Measurements from ENCODE around the gene PUM1. TPM values are rescaled to one million over a fixed set of nuclear protein-coding genes. Genes with fewer than 3 reads are reported as not detected.

The PUM1 gene
- total and polyA plus RNA-seq, 2 donors (not counting 3 experiments of a cell fraction or from before 2014, with no cell fraction given), result 94.7 to 124 TPM

GRCh38 chr1:30895944-30896660, 169.4 kb downstream of the PUM1 start:
- ChIA-PET CTCF (interaction anchor here (1.0 kb wide), 1 partner anchor 15 kb away, joined by 4 read pairs; no protein-coding TSS in a partner anchor), POLR2A (no interaction called here)
- TF ChIP-seq EZH2 (IDR thresholded peaks at IDR 0.05; ENCODE audit: borderline replicate concordance, low read depth, low read length, severe bottlenecking) (no peak), CTCF (IDR thresholded peaks at IDR 0.05; ENCODE audit: extremely low read depth in 1 of 2, insufficient read depth in 1 of 2, low read depth in 1 of 2, low read length in 2 of 2) (no peak)
- dilution Hi-C loops (cut with MboI; ENCODE audit: extremely low pct_ligation_motif_present, low sequenced_read_pairs) (no loop called here), intact Hi-C loops (cut with micrococcal nuclease) (no loop called here)
- Histone ChIP-seq H3K79me2 (ENCODE audit: control insufficient read depth, insufficient read depth, low read length) (no peaks in the 10 kb centered on the region), H3K36me3 (ENCODE audit: control insufficient read depth in 2 of 2, extremely low read depth in 1 of 2, insufficient read depth in 2 of 2, low read length in 2 of 2) (no peaks in the 10 kb centered on the region), H4K20me1 (replicated peaks; ENCODE audit: control insufficient read depth, extremely low read depth, insufficient read depth, low read length) (no peaks in the 10 kb centered on the region), H2AFZ (ENCODE audit: low read depth, low read length) (no peak overlapping the region), H3K9ac (replicated peaks; ENCODE audit: extremely low read depth, insufficient read depth, low read length) (no peak overlapping the region), H3K4me3 (replicated peaks in 1 of 3; ENCODE audit: insufficient read depth in 1 of 3, low read depth in 1 of 3, low read length in 3 of 3) (no peak overlapping the region), H3K9me1 (replicated peaks; ENCODE audit: control insufficient read depth, extremely low read depth, insufficient read depth, low read length) (no peaks in the 10 kb centered on the region), H3K4me2 (ENCODE audit: insufficient read depth, low read length) (no peak overlapping the region), H3K9me3 (replicated peaks; ENCODE audit: control insufficient read depth, insufficient read depth, low read length) (no peaks in the 10 kb centered on the region), H3K4me1 (ENCODE audit: control insufficient read depth, extremely low read depth, insufficient read depth, low read length) (no peaks in the 10 kb centered on the region), H3K27ac (ENCODE audit: insufficient read depth, low read depth, low read length) (no peak overlapping the region), H3K27me3 (ENCODE audit: control insufficient read depth in 2 of 2, insufficient read depth in 2 of 2, low read length in 2 of 2) (no peaks in the 10 kb centered on the region)
- DNase-seq (ENCODE audit: low read depth, low spot score), result no peak
- no peak for FAIRE-seq
- no TSS peak for BruUV-seq (replicated peaks)

- Histone ChIP-seq H3K4me1 (ENCODE audit: control insufficient read depth, extremely low read depth, insufficient read depth, low read length) (no peaks in the 10 kb centered on the region), H3K27me3 (ENCODE audit: control insufficient read depth in 2 of 2, insufficient read depth in 2 of 2, low read length in 2 of 2) (no peaks in the 10 kb centered on the region), H3K9me3 (replicated peaks; ENCODE audit: control insufficient read depth, insufficient read depth, low read length) (no peaks in the 10 kb centered on the region), H3K79me2 (ENCODE audit: control insufficient read depth, insufficient read depth, low read length) (no peaks in the 10 kb centered on the region), H3K4me3 (replicated peaks in 1 of 3; ENCODE audit: insufficient read depth in 1 of 3, low read depth in 1 of 3, low read length in 3 of 3) (no peak overlapping the region), H3K9ac (replicated peaks; ENCODE audit: extremely low read depth, insufficient read depth, low read length) (no peak overlapping the region), H3K36me3 (ENCODE audit: control insufficient read depth in 2 of 2, extremely low read depth in 1 of 2, insufficient read depth in 2 of 2, low read length in 2 of 2) (no peaks in the 10 kb centered on the region), H3K4me2 (ENCODE audit: insufficient read depth, low read length) (no peak overlapping the region), H3K9me1 (replicated peaks; ENCODE audit: control insufficient read depth, extremely low read depth, insufficient read depth, low read length) (no peaks in the 10 kb centered on the region), H4K20me1 (replicated peaks; ENCODE audit: control insufficient read depth, extremely low read depth, insufficient read depth, low read length) (no peaks in the 10 kb centered on the region), H2AFZ (ENCODE audit: low read depth, low read length) (no peak overlapping the region), H3K27ac (ENCODE audit: insufficient read depth, low read depth, low read length) (no peak overlapping the region)
- POLR2A ChIA-PET, result no interaction called here
- CTCF ChIA-PET, result interaction anchor here (0.9 to 1.0 kb wide), 2 partner anchors 15 to 94 kb away, joined by 4 to 6 read pairs; no protein-coding TSS in a partner anchor
- TF ChIP-seq CTCF (IDR thresholded peaks at IDR 0.05; ENCODE audit: extremely low read depth in 1 of 2, insufficient read depth in 1 of 2, low read depth in 1 of 2, low read length in 2 of 2) (no peak), MAX (IDR thresholded peaks at IDR 0.05; ENCODE audit: insufficient read depth, insufficient read length) (no peak), POLR2A (IDR thresholded peaks at IDR 0.05; ENCODE audit: low read depth, low read length) (no peak), GATA2 (IDR thresholded peaks at IDR 0.05; ENCODE audit: insufficient read depth, insufficient read length, low read depth, low read length) (no peak), POLR2AphosphoS5 (IDR thresholded peaks at IDR 0.05; ENCODE audit: insufficient read depth, low read depth, low read length) (no peak), JUN (IDR thresholded peaks at IDR 0.05; ENCODE audit: borderline replicate concordance, insufficient read depth, insufficient read length, low read depth) (no peak)
- dilution Hi-C loops (cut with MboI; ENCODE audit: extremely low pct_ligation_motif_present, low sequenced_read_pairs) (no loop called here), intact Hi-C loops (cut with micrococcal nuclease) (no loop called here)
- no peak for FAIRE-seq
- no peak for DNase-seq (ENCODE audit: low read depth, low spot score)
- BruUV-seq (replicated peaks), result no TSS peak
Observed at GRCh38 chr1:30895382-30895943, 170.1 kb downstream of the PUM1 start.
